ENCODE results near the gene PTPRC.

Gene PTPRC

DNA sequence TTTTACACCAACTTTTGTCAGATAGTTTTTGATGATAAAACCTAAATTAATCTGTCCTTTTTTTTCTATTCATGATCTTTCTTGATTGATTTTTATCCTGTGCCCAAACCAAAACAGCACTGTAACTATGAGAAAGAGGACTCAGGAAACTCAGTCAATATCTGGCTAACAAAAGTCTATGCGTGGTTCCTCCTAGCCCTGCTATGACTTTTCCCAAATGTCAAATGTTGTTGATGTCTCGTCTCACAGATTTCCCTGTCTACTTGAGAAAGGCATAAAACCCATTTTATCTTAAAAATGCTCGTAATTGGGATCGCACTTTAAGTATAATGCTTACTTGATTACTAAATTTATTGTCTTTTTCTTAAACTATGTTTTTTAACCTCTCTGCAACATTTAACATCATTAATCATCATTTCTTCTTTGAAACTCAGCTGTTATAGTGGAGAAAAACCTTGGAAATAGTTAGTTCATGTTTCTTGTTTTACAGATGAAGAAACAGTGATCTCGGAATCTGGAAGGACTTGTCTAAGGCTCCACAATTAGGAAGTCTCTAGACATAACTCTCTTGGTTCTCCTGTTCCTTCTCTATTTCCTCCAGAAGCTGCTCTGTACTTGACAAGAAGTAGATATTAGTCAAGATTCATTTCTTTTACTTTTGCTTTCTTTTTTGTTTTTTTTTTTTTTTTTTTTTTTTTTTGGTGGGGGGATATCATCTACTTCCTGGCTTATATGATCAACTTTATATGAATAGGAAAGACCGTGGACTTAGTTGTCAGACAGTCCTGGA is 26.2 kb upstream of the PTPRC start:
- Histone ChIP-seq H3K4me1 (ENCODE audit: control insufficient read depth, low read depth, low read length) (no peaks in the 10 kb centered on the region), H3K79me2 (ENCODE audit: control insufficient read depth, insufficient read depth, low read length) (no peaks in the 10 kb centered on the region), H2AK5ac (ENCODE audit: low read length) (no peak overlapping the region), H2BK120ac (ENCODE audit: low read depth, low read length) (no peak overlapping the region), H3K4me2 (ENCODE audit: low read length) (no peak overlapping the region), H3K27me3 (ENCODE audit: insufficient read depth, low read length, poor library complexity) (no peaks in the 10 kb centered on the region), H3K27ac (ENCODE audit: low read depth, low read length) (no peak overlapping the region), H4K5ac (ENCODE audit: low read length) (no peak overlapping the region), H3K36me3 (ENCODE audit: control insufficient read depth, insufficient read depth, low read length) (no peaks in the 10 kb centered on the region), H2BK15ac (replicated peaks; ENCODE audit: low read depth) (no peak overlapping the region), H2BK5ac (ENCODE audit: low read length) (no peak overlapping the region), H4K8ac (ENCODE audit: low read depth, low read length) (no peak overlapping the region), H3K23ac (ENCODE audit: low read length) (no peak overlapping the region), H3K79me1 (ENCODE audit: low read length) (no peaks in the 10 kb centered on the region), H3K9ac (ENCODE audit: low read length) (no peak overlapping the region), H3K56ac (ENCODE audit: low read length) (no peak overlapping the region), H3K4me3 (ENCODE audit: low read length) (no peak overlapping the region), H3K18ac (ENCODE audit: low read length) (no peak overlapping the region), H3K4ac (ENCODE audit: low read depth, low read length) (no peak overlapping the region)
- WGBS (ENCODE audit: extremely low coverage, insufficient coverage, low lambda C conversion rate), result no CpG with 5 or more reads among the region's 6 CpGs
- no peak for DNase-seq

DNA sequence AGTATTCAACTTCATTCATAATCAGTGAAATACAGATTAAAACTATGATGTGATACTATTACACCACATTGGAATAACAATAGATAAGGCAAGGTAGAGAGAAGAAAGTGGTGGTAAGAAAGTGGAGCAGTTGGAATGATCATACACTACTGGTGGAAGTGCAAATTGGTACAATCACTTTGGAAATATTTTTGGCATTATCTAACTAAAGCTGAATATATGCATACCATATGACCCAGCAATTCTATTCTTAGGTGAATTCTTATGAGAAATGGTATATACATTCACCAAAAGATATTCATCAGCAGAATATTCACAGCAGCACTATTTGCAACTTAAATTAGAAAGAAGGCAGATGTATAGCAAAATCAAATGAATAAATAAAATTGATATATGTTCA is 21.4 kb upstream of the PTPRC start:
- Histone ChIP-seq H3K27me3 (ENCODE audit: insufficient read depth, low read length, poor library complexity) (no peaks in the 10 kb centered on the region), H3K18ac (ENCODE audit: low read length) (no peak overlapping the region), H3K4me1 (ENCODE audit: control insufficient read depth, low read depth, low read length) (no peaks in the 10 kb centered on the region), H3K23ac (ENCODE audit: low read length) (no peak overlapping the region), H2BK15ac (replicated peaks; ENCODE audit: low read depth) (no peak overlapping the region), H2BK120ac (ENCODE audit: low read depth, low read length) (no peak overlapping the region), H3K79me1 (ENCODE audit: low read length) (no peaks in the 10 kb centered on the region), H2BK5ac (ENCODE audit: low read length) (no peak overlapping the region), H4K8ac (ENCODE audit: low read depth, low read length) (no peak overlapping the region), H4K5ac (ENCODE audit: low read length) (no peak overlapping the region), H3K9ac (ENCODE audit: low read length) (no peak overlapping the region), H3K4me2 (ENCODE audit: low read length) (no peak overlapping the region), H3K4ac (ENCODE audit: low read depth, low read length) (no peak overlapping the region), H3K36me3 (ENCODE audit: control insufficient read depth, insufficient read depth, low read length) (no peaks in the 10 kb centered on the region), H3K27ac (ENCODE audit: low read depth, low read length) (no peak overlapping the region), H3K56ac (ENCODE audit: low read length) (no peak overlapping the region), H2AK5ac (ENCODE audit: low read length) (no peak overlapping the region), H3K79me2 (ENCODE audit: control insufficient read depth, insufficient read depth, low read length) (no peaks in the 10 kb centered on the region), H3K4me3 (ENCODE audit: low read length) (no peak overlapping the region)
- DNase-seq, result no peak

GRCh38 chr1:198619375-198620140 is 19.3 kb upstream of the PTPRC start:
- H3K4me1 ChIP-seq (ENCODE audit: control insufficient read depth, low read depth, low read length), result no peaks in the 10 kb centered on the region
- no peak overlapping the region for H4K8ac ChIP-seq (ENCODE audit: low read depth, low read length)
- H4K5ac ChIP-seq (ENCODE audit: low read length), result no peak overlapping the region
- H3K9ac ChIP-seq (ENCODE audit: low read length), result no peak overlapping the region
- no peak overlapping the region for H3K4ac ChIP-seq (ENCODE audit: low read depth, low read length)
- DNase-seq, result no peak
- WGBS (ENCODE audit: extremely low coverage, insufficient coverage, low lambda C conversion rate), result no CpG with 5 or more reads among the region's 5 CpGs
- no peaks in the 10 kb centered on the region for H3K79me1 ChIP-seq (ENCODE audit: low read length)
- H3K27me3 ChIP-seq (ENCODE audit: insufficient read depth, low read length, poor library complexity), result no peaks in the 10 kb centered on the region
- no peak overlapping the region for H2BK5ac ChIP-seq (ENCODE audit: low read length)
- H3K79me2 ChIP-seq (ENCODE audit: control insufficient read depth, insufficient read depth, low read length), result no peaks in the 10 kb centered on the region
- H2BK120ac ChIP-seq (ENCODE audit: low read depth, low read length), result no peak overlapping the region
- no peak overlapping the region for H3K56ac ChIP-seq (ENCODE audit: low read length)
- H2AK5ac ChIP-seq (ENCODE audit: low read length), result no peak overlapping the region
- no peak overlapping the region for H3K23ac ChIP-seq (ENCODE audit: low read length)
- H3K18ac ChIP-seq (ENCODE audit: low read length), result no peak overlapping the region
- H3K4me2 ChIP-seq (ENCODE audit: low read length), result no peak overlapping the region
- no peak overlapping the region for H3K27ac ChIP-seq (ENCODE audit: low read depth, low read length)
- H2BK15ac ChIP-seq (replicated peaks; ENCODE audit: low read depth), result no peak overlapping the region
- H3K36me3 ChIP-seq (ENCODE audit: control insufficient read depth, insufficient read depth, low read length), result no peaks in the 10 kb centered on the region
- H3K4me3 ChIP-seq (ENCODE audit: low read length), result no peak overlapping the region

- Histone ChIP-seq H3K4me2 (ENCODE audit: low read length) (no peak overlapping the region), H2BK5ac (ENCODE audit: low read length) (no peak overlapping the region)
Observed at GRCh38 chr1:198620218-198620617, 18.6 kb upstream of the PTPRC start.

GRCh38 chr1:198620951-198621824 is 17.7 kb upstream of the PTPRC start:
- H2BK15ac ChIP-seq (replicated peaks; ENCODE audit: low read depth), result no peak overlapping the region
- H4K5ac ChIP-seq (ENCODE audit: low read length), result no peak overlapping the region
- H3K4me1 ChIP-seq (ENCODE audit: control insufficient read depth, low read depth, low read length), result no peaks in the 10 kb centered on the region
- WGBS (ENCODE audit: extremely low coverage, insufficient coverage, low lambda C conversion rate), result no CpG with 5 or more reads among the region's 10 CpGs
- H3K79me1 ChIP-seq (ENCODE audit: low read length), result no peaks in the 10 kb centered on the region
- no peaks in the 10 kb centered on the region for H3K27me3 ChIP-seq (ENCODE audit: insufficient read depth, low read length, poor library complexity)
- H3K27ac ChIP-seq (ENCODE audit: low read depth, low read length), result no peak overlapping the region
- no peak overlapping the region for H3K18ac ChIP-seq (ENCODE audit: low read length)
- no peak overlapping the region for H3K4me2 ChIP-seq (ENCODE audit: low read length)
- no peak overlapping the region for H3K23ac ChIP-seq (ENCODE audit: low read length)
- no peak overlapping the region for H2BK5ac ChIP-seq (ENCODE audit: low read length)
- H3K56ac ChIP-seq (ENCODE audit: low read length), result no peak overlapping the region
- no peak overlapping the region for H3K4me3 ChIP-seq (ENCODE audit: low read length)
- H2AK5ac ChIP-seq (ENCODE audit: low read length), result no peak overlapping the region
- H4K8ac ChIP-seq (ENCODE audit: low read depth, low read length), result no peak overlapping the region
- no peaks in the 10 kb centered on the region for H3K79me2 ChIP-seq (ENCODE audit: control insufficient read depth, insufficient read depth, low read length)
- no peak overlapping the region for H3K9ac ChIP-seq (ENCODE audit: low read length)
- H3K4ac ChIP-seq (ENCODE audit: low read depth, low read length), result no peak overlapping the region
- H3K36me3 ChIP-seq (ENCODE audit: control insufficient read depth, insufficient read depth, low read length), result no peaks in the 10 kb centered on the region
- no peak for DNase-seq
- H2BK120ac ChIP-seq (ENCODE audit: low read depth, low read length), result no peak overlapping the region

More at GRCh38 chr1:198620218-198620617, 18.6 kb upstream of the PTPRC start:
- no peak overlapping the region for H2BK15ac ChIP-seq (replicated peaks; ENCODE audit: low read depth)
- H3K4me3 ChIP-seq (ENCODE audit: low read length), result no peak overlapping the region
- H3K56ac ChIP-seq (ENCODE audit: low read length), result no peak overlapping the region
- H3K27me3 ChIP-seq (ENCODE audit: insufficient read depth, low read length, poor library complexity), result no peaks in the 10 kb centered on the region
- H3K79me1 ChIP-seq (ENCODE audit: low read length), result no peaks in the 10 kb centered on the region
- no peaks in the 10 kb centered on the region for H3K36me3 ChIP-seq (ENCODE audit: control insufficient read depth, insufficient read depth, low read length)
- H3K27ac ChIP-seq (ENCODE audit: low read depth, low read length), result no peak overlapping the region
- H3K9ac ChIP-seq (ENCODE audit: low read length), result no peak overlapping the region
- no peaks in the 10 kb centered on the region for H3K4me1 ChIP-seq (ENCODE audit: control insufficient read depth, low read depth, low read length)
- no CpG with 5 or more reads among the region's 3 CpGs for WGBS (ENCODE audit: extremely low coverage, insufficient coverage, low lambda C conversion rate)
- H3K18ac ChIP-seq (ENCODE audit: low read length), result no peak overlapping the region
- H3K4ac ChIP-seq (ENCODE audit: low read depth, low read length), result no peak overlapping the region
- H4K5ac ChIP-seq (ENCODE audit: low read length), result no peak overlapping the region
- DNase-seq, result no peak
- H2AK5ac ChIP-seq (ENCODE audit: low read length), result no peak overlapping the region
- H4K8ac ChIP-seq (ENCODE audit: low read depth, low read length), result no peak overlapping the region
- no peak overlapping the region for H2BK120ac ChIP-seq (ENCODE audit: low read depth, low read length)
- no peak overlapping the region for H3K23ac ChIP-seq (ENCODE audit: low read length)
- no peaks in the 10 kb centered on the region for H3K79me2 ChIP-seq (ENCODE audit: control insufficient read depth, insufficient read depth, low read length)

Measured in mesendoderm (in vitro differentiated cells).